Measurements from ENCODE around the gene ATP13A4.

The ATP13A4 gene

DNA sequence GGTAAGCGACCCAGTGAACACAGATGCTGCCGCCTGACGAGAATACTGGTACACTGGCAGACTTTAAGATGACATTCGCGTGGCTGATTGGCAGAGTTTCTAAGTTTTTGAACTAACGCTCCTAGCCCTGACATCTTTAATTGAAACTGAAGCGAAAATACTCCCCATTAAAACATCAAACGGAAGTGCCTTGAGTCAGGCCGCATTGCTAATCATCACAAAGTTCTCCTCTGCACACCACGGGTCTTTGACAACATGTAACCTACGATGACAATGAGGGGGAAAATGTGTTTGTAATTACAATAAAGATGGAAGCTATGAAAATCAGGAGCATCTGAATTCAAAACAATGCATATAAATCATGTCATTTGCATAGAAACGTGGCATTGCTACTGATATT lies 44.5 kb downstream of the ATP13A4 start:
- FAIRE-seq = no peak
- TF ChIP-seq POLR2A (IDR thresholded peaks at IDR 0.05; ENCODE audit: low read depth, low read length) (no peak), POLR2AphosphoS5 (IDR thresholded peaks at IDR 0.05; ENCODE audit: low read depth, low read length) (no peak), TAF1 (IDR thresholded peaks at IDR 0.05; ENCODE audit: borderline replicate concordance, low read depth, low read length) (no peak)
- DNase-seq (ENCODE audit: insufficient read length) = no peak

GRCh38 chr3:193509103-193509965 lies 45.4 kb downstream of the ATP13A4 start:
- no peak for DNase-seq (ENCODE audit: insufficient read length)
- no peak for FAIRE-seq
- TF ChIP-seq POLR2AphosphoS5 (IDR thresholded peaks at IDR 0.05; ENCODE audit: low read depth, low read length) (no peak), TAF1 (IDR thresholded peaks at IDR 0.05; ENCODE audit: borderline replicate concordance, low read depth, low read length) (no peak), POLR2A (IDR thresholded peaks at IDR 0.05; ENCODE audit: low read depth, low read length) (no peak)

DNA sequence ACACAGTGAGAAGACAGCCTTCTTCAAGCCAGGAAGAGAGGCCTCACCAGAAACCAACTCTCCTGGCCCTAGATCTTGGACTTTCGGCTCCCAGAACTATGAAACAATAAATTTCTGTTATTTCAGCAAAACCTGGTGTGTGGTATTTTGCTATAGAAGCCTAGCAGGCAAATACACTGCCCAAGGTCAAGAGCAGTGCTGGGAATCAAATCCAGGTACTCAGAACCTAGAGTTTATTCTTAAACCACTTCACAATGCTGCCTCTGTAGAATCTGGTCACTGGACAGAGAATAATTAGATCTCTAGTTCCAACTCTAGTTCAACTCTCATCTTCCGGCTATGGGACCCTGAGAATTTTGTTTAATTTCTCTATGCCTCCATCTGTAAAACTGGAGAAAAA lies 46.6 kb downstream of the ATP13A4 start:
- FAIRE-seq (no peak), DNase-seq (ENCODE audit: insufficient read length) (no peak)
- TF ChIP-seq POLR2A (IDR thresholded peaks at IDR 0.05; ENCODE audit: low read depth, low read length) (no peak), TAF1 (IDR thresholded peaks at IDR 0.05; ENCODE audit: borderline replicate concordance, low read depth, low read length) (no peak), POLR2AphosphoS5 (IDR thresholded peaks at IDR 0.05; ENCODE audit: low read depth, low read length) (no peak)

- DNase-seq (ENCODE audit: insufficient read length) (no peak), FAIRE-seq (no peak)
- TF ChIP-seq POLR2A (IDR thresholded peaks at IDR 0.05; ENCODE audit: low read depth, low read length) (no peak), POLR2AphosphoS5 (IDR thresholded peaks at IDR 0.05; ENCODE audit: low read depth, low read length) (no peak), TAF1 (IDR thresholded peaks at IDR 0.05; ENCODE audit: borderline replicate concordance, low read depth, low read length) (no peak)
Observed at GRCh38 chr3:193507566-193507965, 47.1 kb downstream of the ATP13A4 start.

GRCh38 chr3:193506921-193507320 lies 47.8 kb downstream of the ATP13A4 start:
- TF ChIP-seq POLR2A (IDR thresholded peaks at IDR 0.05; ENCODE audit: low read depth, low read length) (no peak), POLR2AphosphoS5 (IDR thresholded peaks at IDR 0.05; ENCODE audit: low read depth, low read length) (no peak), TAF1 (IDR thresholded peaks at IDR 0.05; ENCODE audit: borderline replicate concordance, low read depth, low read length) (no peak)
- FAIRE-seq (no peak), DNase-seq (ENCODE audit: insufficient read length) (no peak)

DNA sequence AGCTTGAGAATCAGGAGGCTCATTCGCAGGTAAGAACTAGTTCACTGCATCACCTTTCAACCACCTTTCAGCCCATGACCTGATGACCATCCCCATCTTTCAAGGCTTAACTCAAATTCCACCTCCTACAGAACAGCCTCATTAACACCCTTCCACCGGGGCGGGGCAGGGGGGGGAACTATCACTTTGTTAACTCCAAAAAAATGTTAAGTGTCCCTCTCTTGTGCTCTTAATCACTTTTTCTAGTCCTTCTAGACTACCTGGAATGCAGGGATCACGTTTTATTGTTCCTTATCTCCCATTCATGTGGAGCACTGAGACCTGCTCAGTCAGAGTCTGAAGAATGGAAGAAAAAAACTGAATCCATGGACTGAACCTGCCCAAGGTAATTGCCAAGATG lies 51.8 kb downstream of the ATP13A4 start:
- TF ChIP-seq POLR2AphosphoS5 (IDR thresholded peaks at IDR 0.05; ENCODE audit: low read depth, low read length) (no peak), TAF1 (IDR thresholded peaks at IDR 0.05; ENCODE audit: borderline replicate concordance, low read depth, low read length) (no peak), POLR2A (IDR thresholded peaks at IDR 0.05; ENCODE audit: low read depth, low read length) (no peak)
- FAIRE-seq (no peak), DNase-seq (ENCODE audit: insufficient read length) (no peak)

GRCh38 chr3:193499801-193500485 lies 54.8 kb downstream of the ATP13A4 start:
- no peak for TF ChIP-seq POLR2A (IDR thresholded peaks at IDR 0.05; ENCODE audit: low read depth, low read length)
- DNase-seq (ENCODE audit: insufficient read length) (no peak), FAIRE-seq (no peak)

GRCh38 chr3:193499136-193499770 lies 55.4 kb downstream of the ATP13A4 start:
- no peak for TF ChIP-seq POLR2AphosphoS5 (IDR thresholded peaks at IDR 0.05; ENCODE audit: low read depth, low read length)
- no peak for TF ChIP-seq TAF1 (IDR thresholded peaks at IDR 0.05; ENCODE audit: borderline replicate concordance, low read depth, low read length)
- TF ChIP-seq POLR2A (IDR thresholded peaks at IDR 0.05; ENCODE audit: low read depth, low read length) = no peak
- no peak for DNase-seq (ENCODE audit: insufficient read length)
- no peak for FAIRE-seq

- TF ChIP-seq POLR2A (IDR thresholded peaks at IDR 0.05; ENCODE audit: low read depth, low read length) (no peak), POLR2AphosphoS5 (IDR thresholded peaks at IDR 0.05; ENCODE audit: low read depth, low read length) (no peak), TAF1 (IDR thresholded peaks at IDR 0.05; ENCODE audit: borderline replicate concordance, low read depth, low read length) (no peak)
- DNase-seq (ENCODE audit: insufficient read length) = no peak
- no peak for FAIRE-seq
Observed at GRCh38 chr3:193498215-193498614, 56.5 kb downstream of the ATP13A4 start.

DNA sequence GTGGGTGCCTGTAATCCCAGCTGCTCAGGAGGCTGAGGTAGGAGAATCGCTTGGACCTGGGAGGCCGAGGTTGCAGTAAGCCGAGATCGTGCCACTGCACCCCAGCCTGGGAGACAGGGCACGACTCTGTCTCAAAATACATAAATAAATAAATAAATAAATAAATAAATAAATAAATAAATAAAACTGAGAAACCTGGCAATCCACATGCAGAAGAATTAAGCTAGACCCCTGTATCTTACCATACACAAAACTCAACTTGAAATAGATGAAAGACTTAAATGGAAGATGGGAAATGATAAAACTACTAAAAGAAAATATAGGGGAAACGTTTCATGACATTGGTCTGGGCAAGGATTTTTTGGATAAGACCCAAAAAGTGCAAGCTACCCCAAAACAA lies 58.0 kb downstream of the ATP13A4 start:
- DNase-seq (ENCODE audit: insufficient read length) (no peak), FAIRE-seq (no peak)
- no peak for TF ChIP-seq POLR2AphosphoS5 (IDR thresholded peaks at IDR 0.05; ENCODE audit: low read depth, low read length)

GRCh38 chr3:193491026-193491425 lies 63.7 kb downstream of the ATP13A4 start:
- no peak for TF ChIP-seq POLR2AphosphoS5 (IDR thresholded peaks at IDR 0.05; ENCODE audit: low read depth, low read length)
- no peak for TF ChIP-seq POLR2A (IDR thresholded peaks at IDR 0.05; ENCODE audit: low read depth, low read length)
- no peak for TF ChIP-seq TAF1 (IDR thresholded peaks at IDR 0.05; ENCODE audit: borderline replicate concordance, low read depth, low read length)
- FAIRE-seq = no peak
- DNase-seq (ENCODE audit: insufficient read length) = no peak

- no peak for FAIRE-seq
- TF ChIP-seq POLR2A (IDR thresholded peaks at IDR 0.05; ENCODE audit: low read depth, low read length) (no peak), POLR2AphosphoS5 (IDR thresholded peaks at IDR 0.05; ENCODE audit: low read depth, low read length) (no peak), TAF1 (IDR thresholded peaks at IDR 0.05; ENCODE audit: borderline replicate concordance, low read depth, low read length) (no peak)
- no peak for DNase-seq (ENCODE audit: insufficient read length)
Observed at GRCh38 chr3:193490580-193490979, 64.1 kb downstream of the ATP13A4 start.
